Activated CD4-positive, alpha-beta T cell treated with anti-CD3 and anti-CD28 coated beads for 1 hour (primary cell): ENCODE results near the gene EID3.
"Not testable (repeated sequence)": the region's sequence is repeated elsewhere in the genome, so short reads cannot be mapped to it uniquely, and the experiment has no call there.

Source experiments
- DNase-seq: peaks from one replicate; pipeline ENCODE4 v3.0.0-alpha.2; 2020

The EID3 gene

GRCh38 chr12:104313568-104314241 lies 10.2 kb downstream of the EID3 start:
- no peak for DNase-seq

DNA sequence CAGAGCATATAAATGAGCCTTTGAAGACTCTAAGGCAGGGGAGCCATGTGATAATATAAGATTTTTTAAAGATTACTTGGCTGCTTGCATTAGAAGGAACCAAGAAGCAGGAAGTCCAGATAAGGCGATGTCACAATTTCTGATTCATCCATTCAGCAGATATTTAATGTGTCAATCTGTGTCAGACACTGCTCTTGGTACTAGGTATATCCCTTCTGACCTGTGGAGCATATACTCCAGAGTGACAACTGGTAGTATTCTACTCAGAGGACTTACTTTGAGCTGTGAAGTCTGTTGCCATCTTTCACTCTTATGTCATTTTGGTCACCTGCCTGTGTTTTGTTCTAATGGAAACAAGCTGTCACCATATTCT lies 10.7 kb downstream of the EID3 start:
- DNase-seq = no peak

GRCh38 chr12:104315326-104316224 lies 12.0 kb downstream of the EID3 start:
- DNase-seq = no peak

GRCh38 chr12:104316936-104317335 lies 13.4 kb downstream of the EID3 start:
- no peak for DNase-seq

DNA sequence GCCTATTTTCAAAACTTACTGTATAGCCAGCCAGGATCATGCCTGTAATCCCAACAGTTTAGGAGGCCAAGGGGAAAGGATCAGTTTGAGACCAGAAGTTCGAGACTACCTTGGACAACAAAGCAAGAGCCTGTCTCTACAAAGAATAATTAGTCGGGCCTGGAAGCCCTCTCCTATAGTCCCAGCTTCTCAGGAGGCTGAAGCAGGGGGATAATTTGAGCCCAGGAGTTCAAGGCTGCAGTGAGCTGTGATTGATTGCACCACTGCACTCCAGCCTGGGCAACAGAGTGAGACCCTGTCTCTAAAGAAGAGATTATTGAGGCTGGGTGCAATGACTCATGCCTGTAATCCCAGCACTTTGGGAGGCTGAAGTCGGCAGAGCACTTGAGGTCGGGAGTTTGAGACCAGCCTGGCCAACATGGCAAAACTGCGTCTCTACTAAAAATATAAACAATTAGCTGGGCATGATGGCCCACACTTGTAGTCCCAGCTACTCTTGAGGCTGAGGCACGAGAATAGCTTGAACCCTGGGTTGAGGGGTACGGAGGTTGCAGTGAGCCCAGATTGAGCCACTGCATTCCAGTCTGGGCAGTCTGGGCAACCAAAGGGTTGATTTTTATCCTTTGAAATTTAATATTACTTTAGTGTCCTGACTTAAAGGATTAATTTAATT lies 14.1 kb downstream of the EID3 start:
- DNase-seq = no peak

DNA sequence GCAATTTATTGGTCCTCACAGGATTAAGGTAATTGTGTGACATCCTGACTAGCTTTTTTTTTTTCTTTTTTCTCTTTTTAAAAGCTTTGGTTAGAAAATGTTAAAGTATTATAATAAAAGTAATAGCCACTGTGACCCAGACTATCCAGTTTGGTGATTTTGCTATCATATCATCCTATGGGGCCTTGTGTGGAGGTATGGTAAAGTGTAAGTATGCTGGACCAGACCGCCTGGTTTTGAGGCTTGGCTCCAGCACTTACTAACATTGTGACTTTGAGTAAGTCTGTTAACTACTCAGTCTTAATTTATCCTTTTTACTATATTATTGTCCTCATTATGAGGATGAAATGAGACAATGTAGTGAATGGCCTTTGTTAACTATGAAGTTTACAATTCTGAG lies 15.5 kb downstream of the EID3 start:
- DNase-seq = no peak

DNA sequence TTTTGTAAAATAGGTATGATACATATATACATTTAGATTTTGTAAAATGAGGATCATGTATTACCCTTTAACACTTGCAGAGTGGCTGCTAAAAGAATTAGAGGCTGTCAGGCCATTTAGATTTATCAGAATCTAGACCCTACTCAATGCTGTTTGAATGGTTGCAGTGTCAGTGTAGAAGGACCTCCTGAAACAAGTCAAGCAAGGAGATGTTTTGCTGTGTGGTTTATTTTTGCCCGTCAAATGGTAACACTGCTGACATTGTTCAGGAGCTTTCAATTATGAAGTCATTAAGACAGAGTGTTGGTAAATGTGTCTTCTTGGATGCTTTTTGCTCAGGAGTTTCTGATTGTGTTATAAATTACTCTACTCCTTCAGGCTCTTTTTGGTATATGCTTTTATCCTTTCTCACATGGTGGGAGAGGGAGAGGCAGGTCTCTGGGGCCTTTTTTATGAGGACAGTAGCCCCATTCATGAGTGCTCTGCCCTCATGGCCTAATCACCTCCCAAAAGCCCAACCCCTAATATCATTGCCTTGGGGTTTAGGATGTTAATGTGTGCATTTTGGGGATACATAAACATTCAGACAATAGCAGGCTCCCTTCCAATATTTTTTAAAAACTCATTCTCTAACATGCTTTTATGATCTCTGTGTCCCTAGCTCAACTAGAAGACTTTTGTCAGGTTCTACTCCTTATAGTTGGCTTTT lies 16.5 kb downstream of the EID3 start:
- DNase-seq = no peak

DNA sequence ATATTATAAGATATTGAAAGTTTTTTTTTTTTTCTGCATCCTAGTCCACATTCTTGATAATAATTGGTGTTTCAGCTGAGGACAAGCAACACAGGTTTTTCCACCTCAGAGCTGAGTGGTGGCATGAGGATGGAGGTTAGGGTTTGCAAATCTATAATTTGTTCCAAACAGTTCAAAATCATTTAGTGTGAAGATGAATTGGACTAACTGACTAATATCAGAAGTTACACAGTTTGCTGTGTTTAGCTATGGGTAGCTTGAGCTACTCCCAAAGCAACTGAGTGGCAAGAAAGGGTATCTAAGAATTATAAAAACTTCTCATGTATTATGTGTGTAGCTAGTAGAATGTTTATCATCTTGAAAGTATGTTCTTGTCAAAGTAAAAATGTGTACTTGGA lies 17.1 kb downstream of the EID3 start:
- DNase-seq = no peak

- no peak for DNase-seq
These were observed 18.4 kb downstream of the EID3 start for GRCh38 chr12:104321949-104322348.

- DNase-seq = not testable (repeated sequence)
These were observed 19.0 kb downstream of the EID3 start for GRCh38 chr12:104322533-104322932.

GRCh38 chr12:104323899-104324298 lies 20.4 kb downstream of the EID3 start:
- DNase-seq = no peak

DNA sequence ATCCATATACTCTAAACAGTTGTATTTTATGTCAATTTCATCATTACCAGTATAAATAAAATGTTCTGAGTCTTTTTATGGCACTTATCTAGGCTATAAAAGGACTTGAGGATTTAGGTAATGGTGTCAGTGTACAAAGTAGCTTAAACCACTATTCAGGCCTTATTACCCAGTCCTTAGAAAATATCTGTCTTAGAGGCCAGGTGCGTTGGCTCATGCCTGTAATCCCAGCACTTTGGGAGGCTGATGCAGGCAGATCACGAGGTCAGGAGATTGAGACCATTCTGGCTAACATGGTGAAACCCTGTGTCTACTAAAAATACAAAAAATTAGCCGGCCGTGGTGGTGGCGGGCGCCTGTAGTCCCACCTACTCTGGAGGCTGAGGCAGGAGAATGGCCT lies 24.7 kb downstream of the EID3 start:
- not testable (repeated sequence) for DNase-seq

GRCh38 chr12:104328790-104329189 lies 25.3 kb downstream of the EID3 start:
- no peak for DNase-seq

DNA sequence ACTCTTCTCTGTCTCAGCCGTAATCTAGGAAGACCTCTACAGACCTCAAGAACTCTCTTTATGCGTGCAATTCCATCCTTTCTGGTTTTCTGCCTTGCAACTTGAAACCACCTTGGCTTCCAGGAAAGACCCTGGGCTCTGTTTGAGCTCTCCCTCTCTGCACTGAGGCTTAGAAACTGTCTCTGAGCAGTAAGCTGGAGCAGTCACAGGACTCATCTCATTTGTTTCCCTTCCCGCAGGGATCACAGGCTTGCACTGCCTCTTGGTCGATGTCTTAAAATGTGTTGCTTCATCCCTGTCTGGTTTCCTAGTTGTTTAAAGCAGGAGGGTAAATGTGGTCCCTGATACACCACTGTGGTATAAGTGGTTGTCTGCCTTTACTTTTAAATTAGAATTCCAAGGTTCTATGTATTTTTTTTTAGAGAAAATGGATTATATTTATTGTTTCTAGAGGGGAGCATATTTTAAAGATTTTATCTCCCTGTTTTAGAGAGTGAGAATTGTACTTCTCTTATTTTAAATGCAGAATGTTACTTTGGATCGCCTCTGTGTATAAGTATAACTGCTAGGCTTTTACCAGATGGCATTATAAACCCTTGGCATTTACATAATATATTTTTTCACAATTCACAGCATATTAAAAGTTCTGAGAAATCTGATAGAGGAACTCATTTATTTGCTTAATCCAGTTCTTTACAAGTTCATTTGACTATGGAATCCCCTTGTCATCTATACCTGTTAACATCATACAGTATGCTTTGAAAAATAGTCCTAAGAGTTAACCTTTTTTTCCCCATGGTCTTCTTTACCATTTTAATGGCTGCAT lies 26.4 kb downstream of the EID3 start:
- no peak for DNase-seq

GRCh38 chr12:104331376-104331775 lies 27.8 kb downstream of the EID3 start:
- no peak for DNase-seq

DNA sequence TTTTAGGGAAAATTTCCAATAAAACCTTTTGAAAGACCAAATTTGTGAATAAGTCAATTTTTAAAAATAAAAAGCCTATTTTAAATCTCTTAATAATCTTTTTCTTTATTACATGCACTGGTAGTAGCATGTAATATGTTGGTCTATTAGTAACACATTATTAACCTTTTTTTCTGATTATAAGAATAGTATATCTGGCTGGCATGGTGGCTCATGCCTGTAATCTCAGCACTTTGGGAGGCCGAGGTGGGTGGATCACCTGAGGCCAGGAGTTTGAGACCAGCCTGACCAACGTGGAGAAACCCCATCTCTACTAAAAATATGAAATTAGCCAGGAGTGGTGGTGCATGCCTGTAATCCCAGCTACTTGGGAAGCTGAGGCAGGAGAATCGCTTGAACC lies 28.7 kb downstream of the EID3 start:
- DNase-seq = not testable (repeated sequence)

- no peak for DNase-seq
These were observed 30.2 kb downstream of the EID3 start for GRCh38 chr12:104333692-104334255.

DNA sequence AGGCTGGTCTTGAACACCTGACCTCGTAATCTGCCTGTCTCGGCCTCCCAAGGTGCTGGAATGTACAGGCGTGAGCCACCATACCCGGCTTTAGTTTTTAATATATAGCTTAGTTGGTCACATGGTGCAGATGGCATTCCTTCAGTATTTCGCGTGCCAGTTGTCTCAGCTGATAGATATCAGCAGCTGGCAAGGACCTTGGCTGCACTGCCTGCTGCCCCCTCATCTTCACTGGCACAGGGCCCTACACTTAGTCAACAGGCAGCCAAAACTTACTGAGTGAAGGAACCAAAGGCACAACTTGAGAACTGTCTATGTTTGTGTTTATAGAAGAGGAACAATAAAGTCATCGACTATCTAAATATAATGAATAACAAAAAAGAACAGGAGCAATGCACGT lies 31.0 kb downstream of the EID3 start:
- DNase-seq = no peak

DNA sequence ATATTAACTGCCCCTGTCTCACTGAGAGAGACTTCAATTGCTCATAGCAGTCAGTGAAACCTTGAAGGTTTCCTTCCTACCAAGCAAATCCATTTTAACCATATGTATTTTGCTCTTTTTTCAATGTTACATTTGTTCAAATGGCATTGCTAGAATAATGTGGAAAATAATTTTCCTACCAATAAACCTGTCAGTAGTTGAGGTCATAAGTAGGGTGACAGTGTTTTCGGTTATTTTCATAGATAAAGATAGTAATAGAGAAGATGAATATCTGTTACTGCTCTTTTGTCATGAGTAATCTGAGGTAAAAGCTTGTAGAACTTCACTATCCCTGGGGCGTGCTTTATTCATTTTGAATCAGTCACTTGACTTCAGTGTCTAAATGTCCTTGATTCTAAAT lies 32.6 kb downstream of the EID3 start:
- no peak for DNase-seq

DNA sequence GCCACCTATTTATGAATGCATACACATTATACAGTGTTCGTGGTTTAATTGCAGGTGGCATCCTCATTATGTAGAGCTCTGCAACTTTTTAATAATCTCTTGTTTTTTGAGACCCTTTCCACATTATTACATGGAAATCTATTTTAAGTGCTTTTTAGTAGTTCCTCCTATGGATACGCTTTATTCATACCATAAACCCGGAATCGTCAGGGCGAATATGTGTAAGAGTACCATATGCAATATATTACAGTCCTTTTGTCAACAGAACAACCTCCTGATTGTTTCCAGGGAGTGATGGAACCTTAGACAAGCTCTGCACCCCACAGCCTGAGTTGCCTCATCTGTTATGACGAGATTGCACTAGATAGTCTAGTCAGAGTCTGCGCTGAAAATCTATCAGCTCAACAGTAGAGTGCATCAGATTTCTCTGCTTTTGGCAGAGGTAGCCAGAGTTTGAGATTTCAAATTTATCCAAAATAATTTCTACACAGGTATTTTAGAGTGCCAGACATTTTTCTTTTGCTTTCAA lies 33.6 kb downstream of the EID3 start:
- no peak for DNase-seq

DNA sequence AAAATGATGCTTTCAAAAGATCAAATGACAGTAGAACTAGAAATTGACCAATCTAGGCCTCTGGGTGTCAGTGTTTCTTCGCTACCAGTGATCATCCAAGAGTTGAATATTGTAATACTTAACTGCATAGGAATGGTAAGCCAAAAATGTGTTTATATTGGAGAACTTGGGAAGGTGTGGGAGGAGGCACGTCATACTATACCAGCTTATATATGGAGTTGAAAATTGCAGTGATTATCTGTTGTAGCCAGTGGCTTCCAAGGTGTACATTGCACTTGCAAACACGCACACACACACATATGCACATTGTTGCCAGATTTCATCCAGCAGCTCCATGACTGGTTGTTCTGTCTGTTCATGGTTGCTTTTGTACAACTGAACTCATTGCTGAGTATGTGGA lies 36.1 kb downstream of the EID3 start:
- no peak for DNase-seq

GRCh38 chr12:104340177-104340576 lies 36.6 kb downstream of the EID3 start:
- DNase-seq = no peak
